Activated naive CD8-positive, alpha-beta T cell treated with anti-CD3 and anti-CD28 coated beads, Interleukin-2, amount 10 ng/mL, durations not matched to agents 7 days and 5 days (primary cell): ENCODE measurements around the gene TRIM5. TPM values are rescaled to one million over a fixed set of nuclear protein-coding genes. Genes with fewer than 3 reads are reported as not detected.

ENCODE experiments used
- total RNA-seq, 2 experiments: library from RNA; stranded (reverse); gene quantifications; one replicate each; pipeline ENCODE4 v1.2.3, GENCODE V29; 2021

The TRIM5 gene
- total RNA-seq, 2 experiments from 2014 or later = 33.1 to 36.4 TPM

Other genes with a start within 250 kb of the TRIM5 start
- gene OR51I1, start 243.6 kb downstream of the TRIM5 start, total RNA-seq = not detected
- gene OR51I2, start 235.8 kb downstream of the TRIM5 start, total RNA-seq = not detected
- not detected for gene OR52D1, start 196.4 kb downstream of the TRIM5 start, total RNA-seq
- gene UBQLN3, start 175.1 kb downstream of the TRIM5 start, total RNA-seq = under 1 TPM in 1 of 2 experiments, not detected in 1; 0.17 TPM
- under 1 TPM; 0.30 to 0.60 TPM for gene UBQLNL, start 168.4 kb downstream of the TRIM5 start, total RNA-seq
- not detected for gene OR52H1, start 136.5 kb downstream of the TRIM5 start, total RNA-seq
- gene OR52B6, start 104.2 kb downstream of the TRIM5 start, total RNA-seq = not detected
- gene TRIM6, start 88.4 kb downstream of the TRIM5 start, total RNA-seq = 1 to 10 TPM; 1.5 to 2.7 TPM
- gene TRIM34, start 60.1 kb downstream of the TRIM5 start, total RNA-seq = 10 to 100 TPM; 17.3 to 17.5 TPM
- gene TRIM22, start 4.7 kb upstream of the TRIM5 start, total RNA-seq = 100 to 1,000 TPM; 341 to 369 TPM
- under 1 TPM; 0.86 to 0.99 TPM for gene OR56B1, start 51.4 kb upstream of the TRIM5 start, total RNA-seq
- gene OR52N4, start 69.2 kb upstream of the TRIM5 start, total RNA-seq = 1 to 10 TPM; 1.7 to 1.8 TPM
- gene OR52N5, start 98.3 kb upstream of the TRIM5 start, total RNA-seq = not detected
- gene OR52N1, start 106.2 kb upstream of the TRIM5 start, total RNA-seq = not detected
- gene OR52N2, start 123.8 kb upstream of the TRIM5 start, total RNA-seq = not detected
- not detected for gene OR52E6, start 156.8 kb upstream of the TRIM5 start, total RNA-seq
- not detected for gene OR52E8, start 172.6 kb upstream of the TRIM5 start, total RNA-seq
- gene OR52E4, start 195.6 kb upstream of the TRIM5 start, total RNA-seq = not detected
- gene OR52E5, start 208.1 kb upstream of the TRIM5 start, total RNA-seq = not detected